AG08396 (cell line): ENCODE data around the gene TGIF2.
"Not testable (repeated sequence)": the region's sequence is repeated elsewhere in the genome, so short reads cannot be mapped to it uniquely, and the experiment has no call there.

Experiments
- DNase-seq: peaks from one replicate; pipeline ENCODE4 v3.0.0; 2012; ENCODE audit warnings: low spot score, mixed read lengths

The TGIF2 gene

GRCh38 chr20:36547186-36548005, 26.0 kb upstream of the TGIF2 start:
- no peak for DNase-seq

DNA sequence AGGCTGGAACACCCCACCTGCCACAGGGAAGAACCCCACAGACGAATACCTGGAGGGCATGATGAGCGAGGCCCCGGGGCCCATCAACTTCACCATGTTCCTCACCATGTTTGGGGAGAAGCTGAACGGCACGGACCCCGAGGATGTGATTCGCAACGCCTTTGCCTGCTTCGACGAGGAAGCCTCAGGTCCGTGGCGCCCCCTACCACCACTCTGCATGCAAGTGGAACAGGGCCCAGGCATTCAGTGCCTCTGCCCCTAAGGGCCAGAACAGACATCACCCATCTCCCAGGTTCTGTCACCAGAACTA, 25.4 kb upstream of the TGIF2 start:
- no peak for DNase-seq

GRCh38 chr20:36548704-36549627, 24.4 kb upstream of the TGIF2 start:
- DNase-seq: no peak

- DNase-seq: no peak
Observed at GRCh38 chr20:36549628-36549941, 23.8 kb upstream of the TGIF2 start.

GRCh38 chr20:36549942-36550789, 23.2 kb upstream of the TGIF2 start:
- no peak for DNase-seq

DNA sequence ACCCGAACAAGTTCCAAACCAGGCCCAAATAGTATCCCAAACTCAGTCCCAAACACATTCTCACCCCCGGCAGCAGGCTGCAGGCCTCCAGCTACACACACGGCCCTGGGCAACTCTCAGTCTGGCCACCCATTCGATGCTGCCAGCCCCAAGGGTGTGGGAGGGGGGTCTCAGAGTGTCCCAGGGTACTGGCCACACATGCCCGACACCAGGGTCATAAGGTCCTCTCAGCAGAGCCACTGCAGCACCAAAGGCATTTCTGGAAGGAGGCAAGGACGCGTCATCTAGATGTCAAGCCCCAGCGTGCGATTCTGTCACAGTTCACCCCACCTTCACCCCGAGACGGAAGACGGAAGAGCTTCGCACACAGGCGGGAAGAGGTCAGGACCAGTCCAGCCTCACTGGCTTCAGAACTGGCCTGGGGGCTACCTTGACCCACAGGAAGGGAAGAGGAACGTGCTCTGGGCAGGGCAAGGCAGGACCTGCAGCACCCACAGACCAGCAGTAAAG, 22.6 kb upstream of the TGIF2 start:
- no peak for DNase-seq

GRCh38 chr20:36555248-36555647, 18.1 kb upstream of the TGIF2 start:
- DNase-seq: no peak

DNA sequence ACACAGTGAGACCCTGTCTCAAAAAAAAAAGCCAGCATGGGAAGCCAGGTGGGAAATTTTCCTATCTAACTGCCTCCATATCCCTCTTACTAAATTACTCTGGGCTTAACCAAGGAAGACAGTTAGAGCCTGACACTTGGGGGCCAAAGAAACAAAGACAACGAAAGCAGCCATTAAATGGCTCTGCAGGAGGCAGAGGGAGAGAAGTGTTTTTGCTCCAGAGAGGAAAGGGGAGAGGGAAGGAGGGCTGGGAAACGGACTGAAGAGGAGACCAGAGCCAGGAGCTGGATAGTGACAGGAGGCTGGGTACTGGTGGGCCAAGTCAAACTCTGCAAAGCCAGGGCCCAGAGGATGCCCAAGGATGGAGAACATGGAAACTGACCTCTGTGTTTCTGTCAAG, 10.7 kb upstream of the TGIF2 start:
- no peak for DNase-seq

GRCh38 chr20:36563374-36563773, 10.0 kb upstream of the TGIF2 start:
- DNase-seq: no peak

- DNase-seq: not testable (repeated sequence)
Observed at GRCh38 chr20:36564078-36564725, 9.2 kb upstream of the TGIF2 start.

GRCh38 chr20:36564726-36565121, 8.7 kb upstream of the TGIF2 start:
- not testable (repeated sequence) for DNase-seq

DNA sequence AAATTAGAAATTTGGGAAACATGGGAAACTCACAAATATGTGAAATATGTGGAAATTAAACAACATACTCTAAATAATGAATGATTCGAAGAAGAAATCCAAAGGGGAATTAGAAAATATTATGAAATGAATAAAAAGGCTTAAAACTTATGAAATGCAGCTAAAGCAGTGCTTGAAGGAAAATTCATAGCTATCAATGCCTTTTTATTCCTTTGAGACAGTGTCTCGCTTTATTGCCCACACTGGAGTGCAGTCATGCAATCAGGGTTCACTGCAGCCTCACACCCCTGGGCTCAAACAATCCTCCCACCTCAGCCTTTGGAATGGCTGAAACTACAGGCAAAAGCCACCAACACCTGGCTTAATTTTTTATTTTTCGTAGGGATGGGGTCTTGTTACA, 7.9 kb upstream of the TGIF2 start:
- no peak for DNase-seq

DNA sequence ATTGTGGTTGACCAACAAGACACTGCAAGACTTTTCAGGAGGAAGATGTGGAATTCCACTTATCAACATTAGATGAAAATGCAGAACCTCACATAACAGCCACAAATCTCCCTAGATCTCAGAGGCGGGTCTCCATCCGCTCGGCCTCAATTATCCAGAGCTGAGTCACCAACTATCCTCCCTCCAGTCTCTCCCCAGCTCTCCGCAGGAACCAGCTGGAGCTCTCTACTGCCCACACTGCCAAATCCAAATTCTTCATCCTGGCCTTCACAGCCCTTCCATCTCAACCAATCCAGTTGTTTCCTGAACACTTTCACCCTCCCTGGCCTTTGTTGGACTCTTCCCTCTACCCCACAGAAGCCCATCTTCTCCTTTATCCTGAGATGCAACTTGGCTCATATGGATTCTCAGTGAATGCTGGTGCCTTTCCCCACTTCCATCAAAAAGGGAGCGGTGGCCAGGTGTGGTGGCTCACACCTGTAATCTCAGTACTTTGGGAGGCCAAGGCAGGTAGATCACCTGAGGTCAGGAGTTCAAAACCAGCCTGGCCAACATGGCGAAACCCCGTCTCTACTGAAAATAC, 3.5 kb upstream of the TGIF2 start:
- peak; percentile 70 for DNase-seq

- DNase-seq: no peak
Observed at GRCh38 chr20:36571564-36572504, 1.6 kb upstream of the TGIF2 start.

GRCh38 chr20:36572701-36573102, 695 bp upstream of the TGIF2 start:
- no peak for DNase-seq

DNA sequence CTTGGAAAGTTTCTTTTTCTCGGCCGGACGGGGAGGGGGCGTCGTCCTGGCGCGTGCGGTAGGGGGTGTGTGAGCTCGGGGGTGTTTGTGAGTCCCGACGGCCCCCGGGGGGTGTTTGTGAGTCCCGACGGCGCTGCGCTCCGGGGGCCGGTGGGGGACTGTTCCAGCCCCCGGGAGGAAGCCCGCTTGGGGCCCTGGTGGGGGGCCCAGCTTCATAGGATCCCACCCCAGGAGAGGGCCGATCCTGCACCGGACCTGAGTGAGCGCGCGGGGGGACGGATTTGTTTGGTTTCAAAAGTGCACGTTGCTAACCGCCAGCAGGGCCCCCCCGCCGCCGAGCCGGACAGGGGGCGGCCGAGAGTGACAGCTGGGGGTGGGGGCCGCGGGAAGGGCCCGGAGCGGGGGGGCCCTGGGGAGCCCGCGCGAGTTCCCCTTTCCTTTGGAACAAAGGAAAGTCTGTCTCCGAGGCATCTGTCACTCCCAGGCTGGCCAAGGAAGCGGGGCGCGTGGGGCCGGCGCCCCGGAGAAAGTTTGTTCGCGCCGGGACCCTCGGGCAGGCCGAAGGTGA, 485 bp downstream of the TGIF2 start:
- peak; percentile 52 for DNase-seq

DNA sequence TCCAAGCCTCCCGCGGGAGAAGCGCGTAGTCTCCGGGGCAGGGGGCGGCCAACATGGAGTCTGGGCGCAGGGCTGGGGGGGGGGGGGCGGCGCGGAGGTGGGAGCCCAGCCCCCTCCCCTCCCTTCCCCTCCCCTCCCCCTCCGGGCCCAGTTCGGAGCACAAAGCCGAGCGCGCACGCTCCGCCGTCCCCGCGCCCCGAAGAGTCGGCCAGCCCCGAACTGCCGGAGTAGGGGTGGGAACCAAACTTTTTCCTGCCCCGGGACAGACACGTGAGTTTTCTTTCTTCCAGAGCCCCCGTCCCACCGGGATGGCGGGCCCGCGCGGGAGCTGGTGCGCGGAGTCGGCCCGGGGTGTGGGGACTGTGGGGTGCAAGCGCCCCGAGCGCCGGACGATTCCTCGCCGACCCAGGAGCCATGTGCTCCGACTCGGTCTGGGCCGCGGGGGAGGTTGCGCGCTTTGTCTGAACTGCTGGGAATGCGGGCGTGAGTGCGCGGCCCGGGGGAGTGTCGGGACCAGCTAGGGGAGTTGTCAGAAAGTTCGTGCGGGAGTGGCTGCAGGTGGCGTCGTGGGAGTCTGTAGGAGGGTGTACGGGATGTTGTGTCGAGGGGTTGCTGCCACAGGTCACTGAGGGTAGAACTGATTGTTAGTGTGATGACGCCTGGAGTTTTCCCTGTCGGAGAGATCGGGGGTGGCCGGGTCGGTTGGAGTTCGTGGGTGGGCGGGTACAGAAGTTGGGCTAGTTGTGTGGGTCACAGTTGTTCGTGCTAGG, 1.2 kb downstream of the TGIF2 start:
- DNase-seq: peak; percentile 62

DNA sequence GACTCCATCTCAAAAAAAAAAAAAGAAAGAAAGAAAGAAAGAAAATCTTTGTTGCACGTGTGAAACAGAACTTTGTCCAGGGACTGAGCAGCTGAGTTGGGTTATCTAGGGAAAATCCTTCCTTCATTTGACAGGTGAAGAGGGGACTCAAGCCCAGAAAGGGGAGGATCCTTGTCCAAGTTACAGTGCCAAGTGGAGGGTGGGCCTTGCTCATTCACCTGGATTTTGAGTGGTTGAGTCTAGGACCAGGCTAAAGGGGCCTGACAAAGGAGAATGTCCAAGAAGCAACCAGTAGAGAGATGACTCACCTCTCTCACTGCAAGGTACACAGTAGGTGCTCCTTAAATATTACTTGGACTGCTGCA, 2.7 kb downstream of the TGIF2 start:
- no peak for DNase-seq

DNA sequence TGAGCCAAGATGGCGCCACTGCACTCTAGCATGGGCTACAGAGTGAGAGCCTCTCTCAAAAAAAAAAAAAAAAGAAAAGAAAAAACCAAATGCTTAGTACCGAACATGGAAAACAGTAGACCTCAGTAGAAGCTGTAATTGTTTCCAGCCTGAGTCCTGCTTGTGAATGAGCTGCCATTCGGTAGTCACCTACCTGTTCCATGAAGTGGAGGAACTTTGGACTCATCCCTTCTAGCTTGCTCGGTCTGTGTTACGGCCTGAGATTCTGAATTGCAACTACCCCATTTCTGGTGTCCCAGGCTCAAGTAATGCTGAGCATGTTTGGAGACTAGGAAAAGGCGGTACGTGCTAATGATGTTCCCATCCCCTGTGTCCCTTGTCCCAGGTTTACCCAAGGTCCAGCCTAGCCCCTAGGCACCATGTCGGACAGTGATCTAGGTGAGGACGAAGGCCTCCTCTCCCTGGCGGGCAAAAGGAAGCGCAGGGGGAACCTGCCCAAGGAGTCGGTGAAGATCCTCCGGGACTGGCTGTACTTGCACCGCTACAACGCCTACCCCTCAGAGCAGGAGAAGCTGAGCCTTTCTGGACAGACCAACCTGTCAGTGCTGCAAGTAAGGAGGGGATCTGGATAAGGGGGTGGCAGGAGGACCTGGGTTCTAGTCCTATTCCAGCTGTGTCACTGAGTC, 5.1 kb downstream of the TGIF2 start:
- DNase-seq: no peak
